Activated CD8-positive, alpha-beta memory T cell treated with anti-CD3 and anti-CD28 coated beads, Interleukin-2, amount 50 U/mL, for 4 hours (primary cell): ENCODE results near the gene ADD1.

ENCODE experiments used
- DNase-seq: peaks from one replicate; pipeline ENCODE4 v3.0.0-alpha.2; 2020

The ADD1 gene

GRCh38 chr4:2862528-2862927 lies 18.9 kb downstream of the ADD1 start:
- no peak for DNase-seq

- no peak for DNase-seq
These were observed 20.0 kb downstream of the ADD1 start for GRCh38 chr4:2863649-2864048.

GRCh38 chr4:2865196-2865780 lies 21.6 kb downstream of the ADD1 start:
- DNase-seq, result no peak

- DNase-seq, result no peak
These were observed 22.7 kb downstream of the ADD1 start for GRCh38 chr4:2866160-2866861.

- DNase-seq, result no peak
These were observed 23.2 kb downstream of the ADD1 start for GRCh38 chr4:2866891-2867290.

- DNase-seq, result no peak
These were observed 24.3 kb downstream of the ADD1 start for GRCh38 chr4:2867758-2868491.

- no peak for DNase-seq
These were observed 25.3 kb downstream of the ADD1 start for GRCh38 chr4:2868877-2869487.

GRCh38 chr4:2869659-2870058 lies 26.0 kb downstream of the ADD1 start:
- DNase-seq, result no peak

GRCh38 chr4:2870082-2870481 lies 26.4 kb downstream of the ADD1 start:
- no peak for DNase-seq

- no peak for DNase-seq
These were observed 27.8 kb downstream of the ADD1 start for GRCh38 chr4:2871466-2871865.

GRCh38 chr4:2871911-2872310 lies 28.3 kb downstream of the ADD1 start:
- no peak for DNase-seq

- no peak for DNase-seq
These were observed 29.7 kb downstream of the ADD1 start for GRCh38 chr4:2873329-2873728.

GRCh38 chr4:2874861-2875260 lies 31.2 kb downstream of the ADD1 start:
- no peak for DNase-seq

- DNase-seq, result no peak
These were observed 31.9 kb downstream of the ADD1 start for GRCh38 chr4:2875556-2875955.

GRCh38 chr4:2878346-2878745 lies 34.7 kb downstream of the ADD1 start:
- no peak for DNase-seq

GRCh38 chr4:2879026-2879425 lies 35.4 kb downstream of the ADD1 start:
- DNase-seq, result no peak

GRCh38 chr4:2881431-2881830 lies 37.8 kb downstream of the ADD1 start:
- DNase-seq, result no peak

GRCh38 chr4:2882341-2882740 lies 38.7 kb downstream of the ADD1 start:
- DNase-seq, result no peak

GRCh38 chr4:2886161-2886560 lies 42.5 kb downstream of the ADD1 start:
- DNase-seq, result no peak

- no peak for DNase-seq
These were observed 43.0 kb downstream of the ADD1 start for GRCh38 chr4:2886622-2887021.

GRCh38 chr4:2887343-2887742 lies 43.7 kb downstream of the ADD1 start:
- no peak for DNase-seq

GRCh38 chr4:2888886-2889285 lies 45.2 kb downstream of the ADD1 start:
- no peak for DNase-seq

GRCh38 chr4:2891294-2891693 lies 47.6 kb downstream of the ADD1 start:
- DNase-seq, result no peak

GRCh38 chr4:2893772-2894171 lies 50.1 kb downstream of the ADD1 start:
- no peak for DNase-seq
